Measurements from ENCODE around the gene KIF1B.

GRCh38 chr1:10249808-10250457 lies 39.6 kb downstream of the KIF1B start:
- no peak for TF ChIP-seq SIX5 (IDR thresholded peaks at IDR 0.05; ENCODE audit: low read depth, low read length, severe bottlenecking)
- no peak for TF ChIP-seq SMC3 (IDR thresholded peaks at IDR 0.05; ENCODE audit: borderline replicate concordance, low read length)
- no peak for TF ChIP-seq CTCF (IDR thresholded peaks at IDR 0.05 in 2 of 3, conservative IDR thresholded peaks at IDR 0.05 in 1 of 3; ENCODE audit: control insufficient read depth in 2 of 3, extremely low read depth in 1 of 3, insufficient read depth in 1 of 3, low read depth in 3 of 3, low read length in 3 of 3)
- no peak for TF ChIP-seq ESRRA (IDR thresholded peaks at IDR 0.05; ENCODE audit: low read length)
- no peak for TF ChIP-seq SP1 (IDR thresholded peaks at IDR 0.05; ENCODE audit: low read depth, low read length)
- no peak for TF ChIP-seq SMARCA5 (IDR thresholded peaks at IDR 0.05)
- TF ChIP-seq RFX5 (IDR thresholded peaks at IDR 0.05; ENCODE audit: low read depth, low read length) = no peak
